Kidney capillary endothelial cell (primary cell): ENCODE measurements around the gene KRTAP4-6.
A peak's percentile ranks its signal among the peaks of the same experiment; 100 is the strongest.
"Not testable (repeated sequence)": the region's sequence is repeated elsewhere in the genome, so short reads cannot be mapped to it uniquely, and the experiment has no call there.

Source experiments
- DNase-seq: peaks from one replicate; pipeline ENCODE4 v3.0.0-alpha.2; 2018; ENCODE audit warnings: low spot score

The KRTAP4-6 gene

GRCh38 chr17:41147531-41148204 lies 7.3 kb upstream of the KRTAP4-6 start:
- DNase-seq: no peak

GRCh38 chr17:41145261-41145660 lies 4.9 kb upstream of the KRTAP4-6 start:
- no peak for DNase-seq

- no peak for DNase-seq
Observed at GRCh38 chr17:41144846-41145245, 4.5 kb upstream of the KRTAP4-6 start.

GRCh38 chr17:41141361-41141760 lies 1.0 kb upstream of the KRTAP4-6 start:
- no peak for DNase-seq

- DNase-seq: not testable (repeated sequence)
Observed at GRCh38 chr17:41139865-41140264, 479 bp downstream of the KRTAP4-6 start.

- no peak for DNase-seq
Observed at GRCh38 chr17:41133880-41134735, 6.2 kb downstream of the KRTAP4-6 start.

- DNase-seq: no peak
Observed at GRCh38 chr17:41131979-41132378, 8.4 kb downstream of the KRTAP4-6 start.

- DNase-seq: no peak
Observed at GRCh38 chr17:41127371-41127770, 13.0 kb downstream of the KRTAP4-6 start.

GRCh38 chr17:41126412-41126811 lies 13.9 kb downstream of the KRTAP4-6 start:
- no peak for DNase-seq

GRCh38 chr17:41125064-41125463 lies 15.3 kb downstream of the KRTAP4-6 start:
- no peak for DNase-seq

GRCh38 chr17:41123991-41124371 lies 16.4 kb downstream of the KRTAP4-6 start, which contains the start of gene KRTAP4-12:
Gene KRTAP4-12, minus strand, starts transcription at chr17:41124182. Its CDS starts 60 bp downstream, at chr17:41124122.
- DNase-seq: not testable (repeated sequence)

- DNase-seq: not testable (repeated sequence)
Observed at GRCh38 chr17:41123292-41123990, 16.9 kb downstream of the KRTAP4-6 start.

- DNase-seq: no peak
Observed at GRCh38 chr17:41121742-41122141, 18.6 kb downstream of the KRTAP4-6 start.

GRCh38 chr17:41119696-41120690 lies 20.4 kb downstream of the KRTAP4-6 start:
- DNase-seq: peak; percentile 44

- DNase-seq: no peak
Observed at GRCh38 chr17:41118721-41119120, 21.6 kb downstream of the KRTAP4-6 start.

GRCh38 chr17:41117846-41118386 lies 22.4 kb downstream of the KRTAP4-6 start, which contains the start of gene KRTAP4-11:
Gene KRTAP4-11, minus strand, starts transcription at chr17:41118373. Its CDS starts 58 bp downstream, at chr17:41118315.
- DNase-seq: not testable (repeated sequence)

GRCh38 chr17:41116297-41116696 lies 24.0 kb downstream of the KRTAP4-6 start:
- no peak for DNase-seq

- DNase-seq: no peak
Observed at GRCh38 chr17:41111151-41111885, 29.0 kb downstream of the KRTAP4-6 start.

- DNase-seq: not testable (repeated sequence)
Observed at GRCh38 chr17:41108728-41109386, 31.5 kb downstream of the KRTAP4-6 start.
